Cerebellar cortex (tissue), 1 donor: ENCODE results near the gene SORBS2.

Experiments
- DNase-seq: peaks from one replicate; pipeline ENCODE4 v3.0.0-alpha.2; 2015; ENCODE audit warnings: low spot score

Gene SORBS2

GRCh38 chr4:185677637-185678314, 134.2 kb downstream of the SORBS2 start:
- no peak for DNase-seq

- no peak for DNase-seq
Measured at GRCh38 chr4:185672618-185673017, 139.4 kb downstream of the SORBS2 start.

GRCh38 chr4:185672151-185672550, 139.8 kb downstream of the SORBS2 start:
- no peak for DNase-seq

DNA sequence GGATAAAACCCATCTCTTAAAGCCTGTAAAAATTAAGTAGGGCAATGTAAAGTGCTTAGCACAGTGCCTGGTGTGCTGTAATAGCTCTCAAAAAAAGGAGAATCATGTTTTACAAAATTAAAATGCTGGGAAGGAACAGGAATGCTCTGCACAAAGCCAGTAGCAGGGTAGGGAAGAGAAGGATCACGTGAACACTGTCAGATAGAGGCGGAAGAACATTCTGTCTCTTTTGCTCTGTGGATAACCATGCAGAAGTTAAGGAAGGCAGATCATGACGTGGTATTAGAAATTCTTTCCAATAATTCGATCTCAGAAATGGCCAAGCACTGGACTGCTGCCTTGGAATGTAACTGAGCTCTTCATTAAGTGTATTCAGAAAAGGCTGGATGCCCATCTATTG, 140.5 kb downstream of the SORBS2 start:
- no peak for DNase-seq

- DNase-seq = no peak
Measured at GRCh38 chr4:185671066-185671465, 140.9 kb downstream of the SORBS2 start.

GRCh38 chr4:185669288-185669687, 142.7 kb downstream of the SORBS2 start:
- no peak for DNase-seq

DNA sequence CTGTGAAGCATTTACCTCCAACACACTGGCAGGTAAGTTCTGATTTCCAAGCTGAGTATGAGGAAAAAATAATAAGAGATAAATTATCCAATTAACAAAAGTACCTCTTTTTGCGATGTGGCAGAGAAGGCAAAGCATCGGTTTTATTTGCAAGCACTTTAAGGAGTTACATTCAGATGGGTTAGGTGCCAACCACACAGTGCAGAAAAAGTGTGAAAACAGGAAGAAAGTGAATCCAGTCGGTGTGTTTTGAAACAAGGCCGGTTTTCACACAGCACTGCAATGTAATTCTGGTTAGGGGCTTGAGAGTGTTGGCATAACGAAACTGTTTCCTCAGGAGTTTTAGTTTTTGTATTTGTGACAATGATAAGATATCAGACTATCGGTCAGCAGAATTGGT, 145.8 kb downstream of the SORBS2 start:
- DNase-seq = no peak

- peak; percentile 15 for DNase-seq
Measured at GRCh38 chr4:185665655-185666054, 146.3 kb downstream of the SORBS2 start.

GRCh38 chr4:185664481-185664880, 147.5 kb downstream of the SORBS2 start:
- DNase-seq = no peak

DNA sequence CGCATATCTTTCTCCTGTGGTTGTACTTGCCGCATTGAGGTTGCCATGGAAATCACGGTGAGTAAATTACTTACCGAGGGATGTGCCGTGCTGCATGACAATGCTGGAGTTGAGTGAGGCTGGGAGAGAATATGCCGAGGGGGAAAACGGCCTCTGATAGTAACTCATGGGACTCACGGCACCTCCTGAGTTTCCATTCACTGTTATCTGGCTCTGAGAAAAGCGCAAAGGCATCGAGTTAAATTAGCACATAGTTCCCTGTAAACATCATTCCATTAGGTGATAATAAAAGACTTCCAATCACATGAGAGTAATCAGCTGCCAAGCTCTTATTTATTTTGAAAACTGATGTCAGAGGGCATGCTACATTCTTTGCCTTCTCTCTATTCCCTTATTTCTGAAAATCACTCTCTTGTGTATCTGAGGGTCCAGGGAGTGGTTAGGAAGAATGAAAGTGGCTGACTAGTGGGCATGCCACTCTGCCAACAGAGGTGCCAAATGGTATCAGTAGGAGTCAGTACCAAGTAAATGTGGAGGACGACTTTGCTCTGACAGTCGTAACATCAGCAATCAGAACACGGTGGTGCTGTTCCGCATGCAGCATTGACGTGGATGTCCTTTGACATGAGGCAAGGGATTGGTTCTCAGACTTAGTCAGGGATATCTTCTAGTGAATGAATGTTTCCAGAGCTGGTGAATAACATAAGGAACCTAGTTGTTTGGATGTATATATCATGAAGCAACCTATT, 149.8 kb downstream of the SORBS2 start:
- no peak for DNase-seq

DNA sequence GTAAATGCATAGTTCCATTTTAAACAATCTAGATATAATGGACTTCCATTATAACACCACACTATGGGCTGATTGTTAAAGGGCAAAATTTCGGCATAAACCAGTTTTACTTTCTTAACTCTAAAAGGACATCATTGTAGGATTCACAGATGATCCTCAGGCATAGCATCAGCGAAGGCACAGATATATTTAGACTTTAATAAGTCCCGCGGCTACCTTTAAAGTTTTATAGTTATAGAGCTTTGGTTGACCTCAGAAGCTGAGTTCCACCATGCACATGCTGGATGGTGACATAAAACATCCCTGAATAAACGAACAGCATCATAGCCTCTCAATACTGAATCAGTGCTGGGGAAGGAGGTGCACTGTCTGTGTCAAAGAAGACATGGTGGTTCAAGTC, 151.7 kb downstream of the SORBS2 start:
- no peak for DNase-seq

GRCh38 chr4:185657699-185658098, 154.3 kb downstream of the SORBS2 start:
- no peak for DNase-seq

DNA sequence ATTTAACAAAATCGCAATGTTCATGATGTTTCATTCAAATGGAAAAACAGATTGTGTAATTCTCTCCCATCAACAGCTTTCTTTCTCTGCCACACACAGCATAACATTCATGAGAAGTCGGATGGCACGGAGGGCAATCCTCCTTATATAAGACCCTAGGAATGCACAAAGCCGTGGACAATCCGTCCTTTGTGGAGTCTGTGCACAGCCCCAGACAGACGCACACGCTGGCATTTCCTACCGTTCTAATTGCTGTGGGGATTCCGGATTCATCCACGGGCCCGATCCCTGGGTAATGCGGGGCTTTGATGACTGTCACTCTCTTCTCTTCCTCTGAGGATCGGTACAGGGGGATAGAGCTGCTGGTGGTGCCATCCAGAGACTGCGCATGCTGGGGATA, 154.8 kb downstream of the SORBS2 start:
- DNase-seq = peak; percentile 14

DNA sequence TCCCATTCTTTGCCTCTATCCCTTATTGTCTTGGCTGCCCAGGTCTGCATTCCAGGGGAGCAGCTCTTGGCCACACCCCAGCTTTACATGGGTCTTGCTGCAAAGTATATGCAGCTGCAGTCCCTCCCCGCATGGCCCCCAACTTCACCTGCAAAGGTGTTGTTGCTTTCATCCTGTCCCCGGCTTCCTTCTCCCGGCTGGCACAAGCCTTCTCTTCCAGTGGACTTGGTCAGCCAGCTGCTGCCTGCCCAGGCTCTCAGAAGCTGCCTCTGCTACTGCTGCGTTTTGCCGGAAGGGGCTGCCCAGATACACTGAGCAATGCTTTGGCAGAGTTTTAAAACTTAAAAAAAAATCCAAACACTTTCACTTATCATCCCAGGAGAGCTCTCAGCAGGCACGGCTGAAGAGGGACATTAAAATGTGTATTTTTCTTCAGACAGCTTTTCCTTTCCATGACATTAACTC, 155.5 kb downstream of the SORBS2 start:
- peak; percentile 16 for DNase-seq

DNA sequence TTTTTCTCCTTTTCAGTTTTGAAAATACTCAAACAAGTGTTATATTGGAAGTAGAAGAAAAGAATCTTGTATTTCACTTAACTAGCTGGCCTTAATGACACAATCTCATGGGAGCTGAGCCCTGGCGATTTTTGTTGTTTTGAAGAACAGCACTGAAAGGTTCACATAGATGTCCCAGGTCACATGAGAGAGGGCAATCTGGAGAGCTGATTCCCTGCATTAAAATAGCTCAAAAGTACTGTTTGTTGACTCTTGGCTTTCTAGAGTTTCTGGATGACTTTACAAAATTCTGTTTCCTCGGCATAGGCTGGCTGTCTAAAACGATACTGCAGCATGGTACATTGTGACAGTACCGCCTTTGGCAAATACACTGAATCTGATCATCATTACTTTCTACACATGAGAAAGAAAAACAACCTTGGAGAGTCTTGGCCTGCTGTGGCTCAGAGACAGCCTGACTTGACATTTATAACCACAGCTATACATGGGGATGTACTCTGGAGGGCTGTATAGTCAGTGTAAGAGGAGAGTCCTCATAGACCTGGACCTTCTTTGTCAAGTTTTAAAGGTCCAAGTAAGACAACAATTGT, 156.9 kb downstream of the SORBS2 start:
- peak; percentile 42 for DNase-seq

DNA sequence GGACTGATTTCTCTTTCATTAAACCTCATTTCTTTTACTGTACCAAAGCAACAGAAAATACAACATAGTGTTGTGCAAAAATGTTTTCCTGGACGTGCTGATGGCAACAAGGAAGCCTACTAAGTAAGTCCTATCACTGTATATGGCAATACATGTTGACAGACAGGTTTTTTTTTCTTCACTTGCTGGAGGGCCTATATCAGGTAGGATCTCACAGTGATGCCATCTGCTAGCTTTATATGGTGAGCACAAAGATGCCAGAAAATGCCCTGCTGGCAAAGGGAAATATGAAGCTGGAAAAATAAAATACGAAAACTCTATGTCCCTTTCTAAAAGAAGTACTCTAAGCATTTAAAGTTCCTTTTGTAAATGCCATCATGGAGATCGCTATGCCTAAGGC, 157.7 kb downstream of the SORBS2 start:
- peak; percentile 87 for DNase-seq

DNA sequence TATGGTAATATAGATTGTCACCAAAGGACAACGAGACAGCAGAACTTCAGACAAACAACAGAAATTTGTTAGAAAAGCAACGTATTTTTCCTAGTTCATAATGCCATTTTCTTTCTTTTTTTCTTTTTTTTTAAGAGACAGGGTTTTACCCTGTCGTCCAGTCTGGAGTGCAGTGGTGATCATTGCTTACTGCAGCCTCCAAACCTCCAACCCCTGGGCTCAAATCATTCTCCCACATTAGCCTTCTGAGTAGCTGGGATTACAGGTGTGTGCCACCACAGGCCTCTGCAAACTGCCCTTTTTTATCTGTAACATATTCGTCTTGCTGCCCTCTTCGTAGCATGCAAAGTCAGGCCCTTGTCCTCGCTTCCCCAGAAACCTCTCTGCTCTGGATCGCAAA, 160.1 kb downstream of the SORBS2 start:
- DNase-seq = no peak

DNA sequence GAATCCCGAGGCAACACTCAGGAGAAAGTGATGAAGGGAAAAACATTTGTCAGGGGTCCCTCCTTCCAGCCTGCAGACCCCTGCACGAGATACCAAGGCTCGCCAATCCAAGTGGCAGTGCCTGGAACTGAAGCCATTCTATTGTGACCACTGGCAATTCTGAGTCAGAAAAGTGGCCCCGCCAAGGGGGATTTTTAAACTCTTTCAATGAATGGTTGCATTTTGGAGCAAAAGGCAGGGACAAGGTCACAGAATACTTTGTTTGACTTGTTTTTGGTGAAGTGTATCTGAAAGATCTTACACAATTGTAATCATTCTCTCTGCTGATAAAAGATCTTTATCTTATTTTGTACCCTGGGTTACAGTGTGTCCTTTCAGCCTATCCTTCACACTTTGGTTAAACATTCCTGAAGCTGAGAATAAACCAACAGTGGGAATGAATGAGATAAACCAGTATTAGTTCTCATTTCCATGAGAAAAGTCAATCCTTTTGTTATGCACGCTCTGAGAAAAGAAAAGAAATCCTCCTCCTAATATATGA, 160.8 kb downstream of the SORBS2 start:
- DNase-seq = no peak

DNA sequence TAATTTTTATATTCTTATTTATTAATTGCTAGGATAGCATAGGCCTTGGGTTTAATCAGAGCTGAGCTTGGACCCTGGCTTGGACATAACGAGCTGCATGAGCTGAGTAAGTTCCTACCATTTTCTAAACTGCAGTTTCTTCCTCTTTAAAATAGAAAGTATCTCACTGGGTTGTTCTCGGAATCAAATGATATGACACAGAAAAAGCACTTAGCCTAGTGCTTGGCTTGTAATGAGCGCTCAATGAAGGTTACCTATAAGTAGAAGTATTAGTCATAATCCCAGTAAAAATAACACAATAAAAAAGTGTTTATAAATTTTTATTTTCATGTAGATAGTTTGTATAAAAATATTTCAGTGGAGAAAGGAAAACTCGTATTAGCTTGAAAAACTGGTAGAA, 163.4 kb downstream of the SORBS2 start:
- no peak for DNase-seq

- no peak for DNase-seq
Measured at GRCh38 chr4:185645403-185645802, 166.6 kb downstream of the SORBS2 start.

DNA sequence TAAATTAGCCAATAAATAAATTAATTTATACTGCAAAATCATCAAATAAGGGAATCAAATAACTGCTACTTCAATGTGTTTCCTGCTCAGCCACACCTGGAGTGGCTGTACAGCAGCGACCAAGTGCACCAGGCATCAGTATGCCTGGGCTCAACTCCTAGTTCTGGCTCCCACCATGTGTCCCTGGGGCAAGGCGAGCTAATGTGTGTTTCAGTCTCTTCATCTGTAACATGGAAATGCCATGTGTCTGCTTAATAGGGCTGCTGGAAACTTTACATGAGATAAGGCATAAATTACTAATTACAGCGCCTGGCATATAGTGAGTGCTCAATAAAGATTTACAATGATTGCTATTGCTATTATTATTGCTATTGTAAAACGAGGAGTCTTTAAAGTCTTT, 167.6 kb downstream of the SORBS2 start:
- no peak for DNase-seq

DNA sequence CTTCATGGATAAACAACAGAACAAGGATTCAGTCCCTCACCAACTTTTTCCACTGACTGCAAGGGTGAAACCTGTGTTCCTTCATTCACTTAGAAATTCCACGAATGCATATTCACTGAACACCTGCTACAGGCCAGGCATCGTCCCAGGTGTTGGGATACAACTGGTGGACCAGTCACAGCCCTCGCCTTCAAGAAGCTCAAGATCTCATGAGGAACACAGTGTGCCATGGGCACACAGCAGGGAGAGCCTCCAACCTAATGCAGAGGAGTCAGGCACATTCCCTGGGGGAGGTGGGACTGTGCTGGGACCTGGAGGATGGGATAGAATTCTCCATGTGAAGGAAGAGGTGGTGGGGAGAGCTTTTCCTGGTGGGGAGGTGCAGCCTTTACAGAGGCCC, 169.1 kb downstream of the SORBS2 start:
- no peak for DNase-seq
